ENCODE results near the gene KCNQ2.

The KCNQ2 gene

GRCh38 chr20:63412889-63413288 lies 59.6 kb downstream of the KCNQ2 start:
- H3K4me3 ChIP-seq (ENCODE audit: low read depth, low read length): no peak overlapping the region
- no peak for DNase-seq (ENCODE audit: low read depth)
- in situ Hi-C loops (cut with HindIII; ENCODE audit: low sequenced_read_pairs): no loop called here
- TF ChIP-seq CTCF (IDR thresholded peaks at IDR 0.05; ENCODE audit: low read depth, low read length, missing control alignments): no peak

GRCh38 chr20:63411898-63412631 lies 60.4 kb downstream of the KCNQ2 start:
- no peak for TF ChIP-seq CTCF (IDR thresholded peaks at IDR 0.05; ENCODE audit: low read depth, low read length, missing control alignments)
- no peak for DNase-seq (ENCODE audit: low read depth)
- no peak overlapping the region for H3K4me3 ChIP-seq (ENCODE audit: low read depth, low read length)
- in situ Hi-C loops (cut with HindIII; ENCODE audit: low sequenced_read_pairs): no loop called here

GRCh38 chr20:63411151-63411897 lies 61.1 kb downstream of the KCNQ2 start:
- in situ Hi-C loops (cut with HindIII; ENCODE audit: low sequenced_read_pairs): no loop called here
- DNase-seq (ENCODE audit: low read depth): no peak
- no peak overlapping the region for H3K4me3 ChIP-seq (ENCODE audit: low read depth, low read length)
- no peak for TF ChIP-seq CTCF (IDR thresholded peaks at IDR 0.05; ENCODE audit: low read depth, low read length, missing control alignments)

- in situ Hi-C loops (cut with HindIII; ENCODE audit: low sequenced_read_pairs): no loop called here
- no peak for DNase-seq (ENCODE audit: low read depth)
- TF ChIP-seq CTCF (IDR thresholded peaks at IDR 0.05; ENCODE audit: low read depth, low read length, missing control alignments): no peak
Measured at GRCh38 chr20:63409834-63410435, 62.5 kb downstream of the KCNQ2 start.

GRCh38 chr20:63409066-63409833 lies 63.2 kb downstream of the KCNQ2 start:
- no peak for TF ChIP-seq CTCF (IDR thresholded peaks at IDR 0.05; ENCODE audit: low read depth, low read length, missing control alignments)
- H3K4me3 ChIP-seq (ENCODE audit: low read depth, low read length): no peak overlapping the region
- DNase-seq (ENCODE audit: low read depth): no peak
- in situ Hi-C loops (cut with HindIII; ENCODE audit: low sequenced_read_pairs): no loop called here

More at GRCh38 chr20:63409834-63410435, 62.5 kb downstream of the KCNQ2 start:
- H3K4me3 ChIP-seq (ENCODE audit: low read depth, low read length): no peak overlapping the region

- no peak for TF ChIP-seq CTCF (IDR thresholded peaks at IDR 0.05; ENCODE audit: low read depth, low read length, missing control alignments)
Measured at GRCh38 chr20:63408684-63409046, 63.8 kb downstream of the KCNQ2 start.

More at GRCh38 chr20:63408684-63409046, 63.8 kb downstream of the KCNQ2 start:
- in situ Hi-C loops (cut with HindIII; ENCODE audit: low sequenced_read_pairs): no loop called here
- no peak overlapping the region for H3K4me3 ChIP-seq (ENCODE audit: low read depth, low read length)
- DNase-seq (ENCODE audit: low read depth): no peak

Measured in astrocyte of the cerebellum (primary cell).